DMS53 treated with DMSO at 0.1 percent for 48 hours (cell line): ENCODE measurements around the gene GREB1L.
"Not testable (repeated sequence)": the region's sequence is repeated elsewhere in the genome, so short reads cannot be mapped to it uniquely, and the experiment has no call there.

Experiments used
- DNase-seq: peaks from one replicate; lab custom pipeline; 2025; ENCODE audit not compliant: unreplicated experiment; lab: John Stamatoyannopoulos, UW

The GREB1L gene

GRCh38 chr18:21242141-21242779, at the start of gene GREB1L:
GREB1L (plus strand) TSS chr18:21242232; CDS start chr18:21383519, 141,287 bp downstream.
- DNase-seq = no peak

GRCh38 chr18:21192308-21192624, 49.8 kb upstream of the GREB1L start:
- no peak for DNase-seq

- peak; percentile 47 for DNase-seq
Observed at GRCh38 chr18:21194871-21195771, 46.9 kb upstream of the GREB1L start.

- DNase-seq = no peak
Observed at GRCh38 chr18:21196426-21196825, 45.6 kb upstream of the GREB1L start.

GRCh38 chr18:21203126-21203525, 38.9 kb upstream of the GREB1L start:
- DNase-seq = no peak

- no peak for DNase-seq
Observed at GRCh38 chr18:21203542-21204241, 38.3 kb upstream of the GREB1L start.

GRCh38 chr18:21205695-21206094, 36.3 kb upstream of the GREB1L start:
- no peak for DNase-seq

GRCh38 chr18:21210278-21210677, 31.8 kb upstream of the GREB1L start:
- DNase-seq = no peak

- DNase-seq = no peak
Observed at GRCh38 chr18:21210784-21211183, 31.2 kb upstream of the GREB1L start.

GRCh38 chr18:21214409-21214808, 27.6 kb upstream of the GREB1L start:
- DNase-seq = not testable (repeated sequence)

GRCh38 chr18:21215490-21215889, 26.5 kb upstream of the GREB1L start:
- no peak for DNase-seq

- no peak for DNase-seq
Observed at GRCh38 chr18:21218862-21219261, 23.2 kb upstream of the GREB1L start.

GRCh38 chr18:21230436-21230835, 11.6 kb upstream of the GREB1L start:
- no peak for DNase-seq

GRCh38 chr18:21241301-21242048, 557 bp upstream of the GREB1L start:
- no peak for DNase-seq

GRCh38 chr18:21242780-21243401, 859 bp downstream of the GREB1L start:
- no peak for DNase-seq

- no peak for DNase-seq
Observed at GRCh38 chr18:21254576-21254975, 12.5 kb downstream of the GREB1L start.

GRCh38 chr18:21255211-21255610, 13.2 kb downstream of the GREB1L start:
- DNase-seq = no peak

GRCh38 chr18:21257386-21257785, 15.4 kb downstream of the GREB1L start:
- DNase-seq = no peak

GRCh38 chr18:21260621-21261020, 18.6 kb downstream of the GREB1L start:
- DNase-seq = no peak

- DNase-seq = no peak
Observed at GRCh38 chr18:21261352-21261751, 19.3 kb downstream of the GREB1L start.

GRCh38 chr18:21262244-21262643, 20.2 kb downstream of the GREB1L start:
- no peak for DNase-seq
